Measurements from ENCODE around the gene IFT57.
"Not testable (repeated sequence)": the region's sequence is repeated elsewhere in the genome, so short reads cannot be mapped to it uniquely, and the experiment has no call there.

Gene IFT57

DNA sequence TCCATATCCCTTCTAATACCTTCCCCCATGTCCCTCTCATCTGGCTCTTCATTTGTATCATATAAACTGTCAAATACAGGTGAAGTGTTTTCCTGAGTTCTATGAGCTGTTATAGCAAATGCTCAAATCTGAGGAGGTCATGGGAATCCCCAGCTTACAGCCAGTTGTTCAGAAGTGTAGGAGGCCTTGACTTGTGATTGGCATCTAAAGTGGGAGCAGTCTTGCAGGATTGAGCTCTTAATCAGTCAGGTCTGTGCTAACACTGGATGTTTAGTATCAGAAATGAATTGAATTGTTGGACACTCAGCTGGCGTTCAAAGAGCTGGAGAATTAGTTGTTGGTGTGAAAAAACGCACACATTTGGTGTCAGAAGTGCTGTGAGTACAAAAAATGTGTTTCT is 65.0 kb downstream of the IFT57 start:
- DNase-seq: no peak

GRCh38 chr3:108156312-108156853 is 65.8 kb downstream of the IFT57 start:
- no peak for DNase-seq

DNA sequence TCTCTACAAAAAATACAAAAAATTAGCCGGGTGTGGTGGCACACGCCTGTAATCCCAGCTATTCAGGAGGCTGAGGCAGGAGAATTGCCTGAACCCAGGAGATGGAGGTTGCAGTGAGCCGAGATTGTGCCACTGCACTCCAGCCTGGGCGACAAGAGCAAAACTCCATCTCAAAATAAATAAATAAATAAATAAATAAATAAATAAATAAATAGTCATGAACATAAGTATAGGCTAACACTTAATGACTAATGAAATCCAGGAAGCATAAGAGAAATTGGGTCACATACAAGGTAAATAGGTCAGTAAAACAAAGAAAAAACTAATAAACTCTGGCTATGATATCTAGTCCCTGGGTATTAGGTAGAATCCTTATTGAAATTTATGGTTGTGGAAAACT is 66.6 kb downstream of the IFT57 start:
- not testable (repeated sequence) for DNase-seq

GRCh38 chr3:108153451-108153981 is 68.7 kb downstream of the IFT57 start:
- peak; percentile 67 for DNase-seq

DNA sequence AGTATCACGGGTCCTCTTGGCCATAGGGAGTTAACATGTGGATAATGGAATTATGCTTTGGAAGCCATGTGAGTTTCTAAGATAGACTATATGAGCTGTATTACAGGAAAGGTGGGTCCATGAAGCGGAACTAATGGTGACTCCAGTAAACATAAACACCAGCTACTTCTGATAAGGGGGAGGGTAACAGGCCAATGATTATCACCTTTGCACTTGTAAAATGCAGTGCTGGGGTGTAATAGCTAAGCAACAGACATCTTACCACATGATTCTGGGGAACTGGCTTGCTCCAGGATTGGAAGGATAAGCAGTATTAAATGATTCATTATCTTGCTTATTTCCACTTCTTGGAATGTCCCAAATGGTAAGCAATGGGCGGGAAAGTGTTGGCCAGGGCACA is 70.0 kb downstream of the IFT57 start:
- no peak for DNase-seq

DNA sequence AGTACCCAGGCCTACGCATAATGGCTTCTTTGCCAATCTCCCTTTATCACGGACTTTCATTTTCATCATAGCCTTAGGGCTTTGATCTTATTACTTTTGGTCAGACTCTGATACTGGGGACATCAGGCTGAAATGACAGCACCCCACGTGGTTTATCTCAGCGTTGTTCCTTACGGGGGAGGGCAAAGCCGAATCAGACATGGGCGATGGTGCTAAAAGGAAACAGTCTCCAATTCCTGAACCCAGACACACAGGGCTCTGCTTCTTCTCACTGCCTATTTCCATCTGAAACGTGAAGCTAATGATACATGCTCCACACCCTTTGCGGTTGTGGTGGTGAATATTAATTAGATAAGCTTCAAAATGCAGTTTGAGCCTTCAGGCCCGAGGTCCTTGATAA is 72.0 kb downstream of the IFT57 start:
- no peak for DNase-seq

GRCh38 chr3:108146139-108146538 is 76.1 kb downstream of the IFT57 start:
- no peak for DNase-seq

GRCh38 chr3:108145578-108145977 is 76.6 kb downstream of the IFT57 start:
- DNase-seq: no peak

- no peak for DNase-seq
These were observed 84.8 kb downstream of the IFT57 start for GRCh38 chr3:108137460-108137814.

DNA sequence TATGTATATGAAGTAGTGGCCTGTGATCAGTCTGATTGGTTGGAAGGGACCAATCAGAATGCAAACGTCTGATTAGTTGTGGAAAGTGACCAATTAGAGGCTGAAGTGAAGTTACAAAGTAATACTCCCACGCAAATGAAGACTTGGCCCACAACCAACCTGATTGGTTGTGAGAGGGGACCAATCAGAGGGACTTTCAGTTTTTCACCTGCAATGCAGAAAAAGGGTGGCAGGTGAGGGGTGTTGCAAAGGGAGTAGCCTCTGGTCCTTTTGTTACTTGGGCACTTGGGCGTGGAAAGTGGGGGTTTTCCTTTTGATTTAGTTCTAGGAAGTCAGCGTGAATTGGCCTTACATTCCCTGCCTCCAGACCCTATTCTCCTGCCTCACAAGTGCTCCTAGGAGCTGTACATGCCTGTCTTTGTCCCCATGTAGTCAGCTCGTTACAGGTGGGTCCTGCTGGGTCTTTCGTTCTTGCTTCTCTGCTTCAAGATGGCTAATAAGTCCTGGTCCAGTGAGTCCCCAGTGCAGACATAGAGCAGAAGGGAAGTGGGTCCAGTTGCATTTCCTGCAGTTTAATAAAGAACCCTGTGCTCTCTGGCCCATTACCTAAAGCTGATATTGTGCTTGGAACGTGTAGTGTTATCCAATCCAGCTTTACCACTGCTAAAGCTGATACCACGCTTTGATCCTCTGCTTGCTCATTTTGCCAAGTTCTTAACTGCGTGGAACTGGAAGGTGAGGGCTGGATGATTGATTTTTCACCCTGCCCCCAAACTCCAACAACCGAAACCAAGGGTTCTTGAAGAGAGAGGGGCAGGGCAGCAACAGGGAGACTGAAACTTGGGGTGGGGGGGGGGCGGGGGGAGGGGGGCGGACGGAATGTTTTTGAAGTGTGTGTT is 85.4 kb downstream of the IFT57 start:
- no peak for DNase-seq

DNA sequence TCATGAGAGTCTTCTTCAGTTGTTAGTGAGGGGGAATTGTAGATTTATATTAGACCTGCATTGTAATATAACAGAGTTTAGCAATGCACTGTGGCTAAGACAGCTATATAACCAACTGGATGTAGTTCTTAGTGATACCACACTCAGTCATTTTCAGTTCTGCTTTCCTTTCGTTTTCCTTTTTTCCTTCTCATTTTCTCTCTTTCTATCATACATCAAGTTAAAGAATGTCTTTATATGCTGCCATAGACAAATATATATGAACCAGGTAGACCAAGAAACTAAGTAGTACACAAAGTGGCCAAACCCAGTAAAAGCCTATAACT is 87.7 kb downstream of the IFT57 start:
- no peak for DNase-seq

GRCh38 chr3:108133858-108134554 is 88.2 kb downstream of the IFT57 start:
- DNase-seq: no peak

- DNase-seq: no peak
These were observed 89.2 kb downstream of the IFT57 start for GRCh38 chr3:108133048-108133369.

DNA sequence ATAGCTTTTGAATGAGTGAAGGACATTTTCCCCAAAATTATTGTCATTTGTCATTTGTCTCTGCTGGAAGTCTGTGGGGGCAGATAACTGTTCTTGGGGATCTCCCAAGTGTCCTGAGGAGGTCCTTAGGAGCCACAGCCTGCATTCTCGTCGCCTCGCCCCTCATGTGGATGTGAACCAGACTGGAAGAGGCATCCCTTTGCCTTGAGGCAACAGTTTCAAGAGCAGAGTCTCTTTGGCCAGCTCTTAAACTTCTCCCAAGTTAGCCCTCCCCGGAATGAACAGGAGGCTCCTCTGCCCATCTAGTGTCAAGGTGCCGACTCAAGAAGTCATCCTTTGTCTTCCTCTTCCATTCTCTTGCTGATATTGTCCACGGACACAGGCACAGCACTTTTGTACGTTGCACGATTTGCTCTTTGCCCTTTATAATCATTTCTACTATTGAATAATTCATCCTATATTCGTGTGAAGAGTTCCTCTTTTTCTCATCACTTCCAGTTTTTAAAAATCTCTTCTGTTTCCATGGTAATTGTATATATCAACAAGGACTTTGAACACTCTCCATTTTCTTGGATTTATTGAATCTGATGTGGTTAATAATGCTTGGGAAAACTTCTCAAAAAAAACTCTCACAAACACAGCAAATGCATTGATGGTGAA is 90.6 kb downstream of the IFT57 start:
- DNase-seq: no peak

DNA sequence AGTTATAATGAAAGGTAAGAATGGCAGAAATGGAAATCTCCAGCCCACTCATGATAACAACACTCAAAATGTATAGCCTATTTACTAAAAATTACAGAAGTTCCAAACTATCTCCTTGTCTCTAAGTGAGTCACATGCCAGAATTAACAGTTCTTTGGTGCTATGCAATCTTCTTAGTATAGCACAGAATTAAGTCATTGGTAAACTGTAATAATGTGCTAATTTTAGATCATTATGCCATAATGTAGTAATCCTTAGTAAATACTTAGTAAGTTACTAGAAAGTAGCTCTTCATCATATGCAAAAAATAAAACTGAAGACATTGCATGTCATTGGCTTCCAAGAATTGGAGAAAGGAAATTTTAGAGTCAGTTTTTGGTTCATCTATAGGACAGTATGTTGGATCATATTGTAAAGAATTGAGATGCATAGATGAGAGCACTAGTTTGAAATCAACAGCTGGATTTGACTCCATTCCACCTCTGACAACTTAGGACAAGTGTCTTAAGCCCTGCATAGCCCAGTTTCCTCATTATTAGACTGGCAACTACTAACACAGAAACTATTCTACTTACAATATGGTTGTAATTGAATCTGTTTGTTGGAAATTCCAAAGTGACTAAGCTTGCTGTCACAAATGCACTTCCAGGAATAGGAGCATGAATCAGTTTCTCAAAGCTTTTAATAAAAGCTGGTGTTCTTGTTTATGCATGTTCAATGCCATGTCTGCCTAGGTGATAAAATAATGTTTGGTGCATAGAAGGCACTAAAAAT is 91.3 kb downstream of the IFT57 start:
- DNase-seq: no peak

DNA sequence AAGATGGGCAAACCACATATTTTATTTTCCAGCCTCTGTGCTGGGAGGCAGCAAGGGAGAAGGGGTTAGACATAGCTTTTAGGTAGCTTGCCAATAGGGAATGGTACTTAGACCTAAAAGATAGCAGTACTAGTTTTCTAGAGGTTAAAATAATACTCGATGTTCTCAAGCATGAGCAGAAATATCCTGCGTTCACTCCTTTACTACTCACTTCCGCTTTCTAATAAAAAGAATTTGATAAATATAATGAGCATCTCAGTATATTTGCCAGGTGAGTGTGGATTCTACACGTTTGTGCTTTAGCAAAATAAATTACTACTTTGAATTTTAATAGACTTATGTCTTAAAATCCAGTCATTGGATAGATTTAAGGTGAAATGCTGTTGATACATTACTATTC is 92.0 kb downstream of the IFT57 start:
- no peak for DNase-seq

DNA sequence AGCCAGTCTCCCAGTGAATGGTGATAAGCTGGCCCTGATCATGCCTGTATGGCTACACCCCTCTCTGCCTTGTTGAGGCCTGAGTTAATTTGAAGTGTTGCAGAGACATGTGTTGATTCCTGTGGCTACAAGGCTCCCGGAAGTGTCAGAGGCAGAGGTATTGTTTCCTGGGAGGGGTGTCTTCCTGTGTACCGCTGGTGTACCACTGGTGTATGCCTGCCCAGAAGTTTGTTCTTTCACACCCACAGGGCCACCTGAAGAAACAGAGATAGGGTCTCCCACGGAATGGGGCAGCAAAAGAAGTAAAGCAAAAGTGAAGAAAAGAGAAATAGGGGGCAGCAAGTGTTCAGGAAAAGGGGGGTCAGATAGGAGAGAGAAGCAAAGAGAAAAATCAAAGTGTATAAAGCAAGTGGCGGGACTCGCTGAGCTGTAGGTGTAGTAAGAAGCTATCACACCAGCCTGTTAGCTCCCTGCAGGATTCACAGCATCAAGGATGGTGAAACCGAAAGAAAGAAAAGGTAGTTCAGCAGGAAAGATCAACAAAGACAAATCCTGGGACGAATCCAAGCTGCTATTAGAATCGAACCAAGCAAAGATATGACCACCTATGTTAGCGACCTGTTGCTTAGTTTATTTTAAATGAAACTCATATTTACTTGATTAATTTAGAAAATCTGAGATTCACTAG is 94.8 kb downstream of the IFT57 start:
- no peak for DNase-seq

DNA sequence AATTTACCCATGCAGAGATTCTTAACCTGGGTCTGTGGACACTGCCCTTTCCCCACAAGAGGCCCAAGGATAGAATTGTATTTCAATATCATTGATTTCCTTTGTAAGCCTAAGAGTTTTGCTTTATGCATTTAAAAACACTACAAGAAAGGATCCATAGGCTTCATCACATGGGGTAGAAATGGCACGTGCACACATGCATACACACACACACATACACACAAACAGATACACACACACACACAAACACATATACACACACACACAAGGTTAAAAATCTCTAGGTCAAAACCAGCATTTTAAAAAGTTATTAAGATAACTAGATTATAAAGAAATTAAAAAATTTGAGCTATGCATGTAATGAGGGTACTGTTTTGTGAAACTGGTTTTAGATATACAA is 95.9 kb downstream of the IFT57 start:
- no peak for DNase-seq

- peak; percentile 77 for DNase-seq
These were observed 96.6 kb downstream of the IFT57 start for GRCh38 chr3:108125550-108126071.

- DNase-seq: no peak
These were observed 97.1 kb downstream of the IFT57 start for GRCh38 chr3:108125153-108125543.

DNA sequence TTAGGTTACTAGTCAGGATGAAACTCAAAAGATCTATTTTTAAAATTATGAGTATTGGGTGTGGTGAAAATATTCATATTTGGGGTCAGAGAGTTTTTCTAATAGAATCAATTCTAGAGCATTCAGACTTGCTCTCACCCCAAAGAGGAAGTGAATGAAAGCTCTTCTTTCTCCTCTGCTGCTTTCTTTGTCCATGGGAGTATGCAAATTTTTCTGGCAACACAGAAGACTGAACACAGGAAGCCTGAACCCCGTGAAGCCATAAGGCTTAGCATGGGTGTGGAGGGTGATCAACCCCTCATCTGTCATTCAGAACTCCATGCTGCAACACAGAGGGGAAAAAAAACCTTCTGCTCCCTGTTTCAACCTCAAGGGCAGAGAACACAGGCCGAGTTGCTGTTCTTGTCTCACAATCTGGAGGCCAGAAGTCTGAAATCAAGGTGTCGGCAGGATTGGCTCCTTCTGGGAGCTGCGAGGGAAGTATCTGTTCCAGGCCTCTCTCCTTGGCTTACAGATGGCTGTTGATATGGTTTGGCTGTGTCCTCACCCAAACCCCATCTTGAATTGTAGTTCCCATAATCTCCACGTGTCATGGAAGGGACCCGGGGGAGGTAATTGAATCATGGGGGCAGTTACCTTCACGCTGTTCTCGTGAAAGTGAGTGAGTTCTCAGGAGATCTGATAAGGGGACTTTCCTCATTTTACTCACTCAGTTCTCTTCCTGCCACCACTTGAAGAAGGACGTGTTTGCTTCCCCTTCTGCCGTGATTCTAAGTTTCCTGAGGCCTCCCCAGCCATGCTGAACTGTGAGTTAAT is 97.7 kb downstream of the IFT57 start:
- no peak for DNase-seq
